Thyroid gland (tissue), 4 donors: Measurements from ENCODE around the gene ZCWPW1.

Experiments used
- CTCF ChIP-seq, 6 experiments: fragments of 200-600 bp in 3 of 6; fragments of 450-650 bp in 3 of 6; sonication (generic) in 3 of 6; IDR thresholded peaks; one replicate each; pipeline ENCODE4 v1.5.1; 2016 to 2019; ENCODE audit warnings: antibody characterized with exemption in 6 of 6, mild to moderate bottlenecking in 2 of 6, inconsistent platforms in 1 of 6, moderate library complexity in 1 of 6
- POLR2A ChIP-seq, 2 donors: fragments of 450-650 bp; IDR thresholded peaks; one replicate each; pipeline ENCODE4 v1.6.1; 2017; ENCODE audit warnings: antibody characterized with exemption in 2 of 2, mild to moderate bottlenecking in 2 of 2, moderate library complexity in 1 of 2

DNA sequence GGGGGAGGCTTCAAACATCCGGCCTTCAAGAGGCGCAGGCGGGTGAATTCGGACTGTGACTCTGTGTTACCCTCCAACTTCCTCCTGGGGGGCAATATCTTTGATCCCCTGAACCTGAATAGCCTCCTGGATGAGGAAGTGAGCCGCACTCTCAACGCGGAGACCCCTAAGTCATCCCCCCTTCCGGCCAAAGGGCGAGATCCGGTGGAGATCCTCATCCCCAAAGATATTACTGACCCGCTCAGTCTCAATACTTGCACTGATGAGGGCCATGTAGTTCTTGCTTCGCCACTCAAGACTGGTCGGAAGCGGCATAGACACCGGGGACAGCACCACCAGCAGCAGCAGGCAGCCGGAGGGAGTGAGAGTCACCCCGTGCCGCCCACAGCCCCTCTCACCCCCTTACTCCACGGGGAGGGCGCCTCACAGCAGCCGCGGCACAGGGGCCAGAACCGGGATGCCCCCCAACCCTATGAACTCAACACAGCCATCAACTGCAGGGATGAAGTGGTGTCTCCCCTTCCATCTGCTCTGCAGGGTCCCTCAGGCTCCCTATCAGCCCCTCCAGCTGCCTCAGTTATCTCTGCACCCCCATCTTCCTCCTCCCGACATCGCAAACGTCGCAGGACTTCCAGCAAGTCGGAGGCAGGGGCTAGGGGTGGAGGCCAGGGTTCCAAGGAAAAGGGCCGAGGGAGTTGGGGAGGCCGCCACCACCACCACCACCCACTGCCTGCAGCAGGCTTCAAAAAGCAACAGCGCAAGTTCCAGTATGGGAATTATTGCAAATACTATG is 2.2 kb upstream of the ZCWPW1 start:
- TF ChIP-seq CTCF (IDR thresholded peaks at IDR 0.05) (no peak), POLR2A (IDR thresholded peaks at IDR 0.05) (no peak)
